SH-SY5Y (cell line): ENCODE measurements around the gene ACP4.

Experiments
- GATA2 ChIP-seq: IDR thresholded peaks from 2 replicates; pipeline ENCODE4 v1.6.1; 2011; ENCODE audit warnings: mild to moderate bottlenecking, low read depth, low read length
- GATA3 ChIP-seq: IDR thresholded peaks from 2 replicates; pipeline ENCODE4 v1.6.1; 2011; ENCODE audit warnings: low read depth, mild to moderate bottlenecking, low read length, moderate library complexity

The ACP4 gene

GRCh38 chr19:50794876-50795663 is 4.9 kb downstream of the ACP4 start:
- TF ChIP-seq GATA2, result no peak

- TF ChIP-seq GATA2 (no peak), GATA3 (no peak)
These were observed 5.5 kb downstream of the ACP4 start for GRCh38 chr19:50795664-50796073.

GRCh38 chr19:50796128-50796633 is 6.0 kb downstream of the ACP4 start:
- TF ChIP-seq GATA2 (no peak), GATA3 (no peak)

GRCh38 chr19:50796634-50797428 is 6.6 kb downstream of the ACP4 start:
- no peak for TF ChIP-seq GATA2

- no peak for TF ChIP-seq GATA3
These were observed 7.2 kb downstream of the ACP4 start for GRCh38 chr19:50797429-50797780.

GRCh38 chr19:50797781-50798658 is 7.8 kb downstream of the ACP4 start:
- no peak for TF ChIP-seq GATA3
- TF ChIP-seq GATA2, result no peak

GRCh38 chr19:50798659-50799546 is 8.7 kb downstream of the ACP4 start:
- TF ChIP-seq GATA3 (no peak), GATA2 (no peak)

- no peak for TF ChIP-seq GATA2
- TF ChIP-seq GATA3, result no peak
These were observed 9.3 kb downstream of the ACP4 start for GRCh38 chr19:50799547-50799851.

- no peak for TF ChIP-seq GATA3
- TF ChIP-seq GATA2, result no peak
These were observed 10.9 kb downstream of the ACP4 start for GRCh38 chr19:50801107-50801506.

- TF ChIP-seq GATA3, result no peak
- TF ChIP-seq GATA2, result no peak
These were observed 13.6 kb downstream of the ACP4 start for GRCh38 chr19:50803633-50804419.

GRCh38 chr19:50804420-50805272 is 14.4 kb downstream of the ACP4 start:
- TF ChIP-seq GATA2 (no peak), GATA3 (no peak)

GRCh38 chr19:50808856-50809255 is 18.6 kb downstream of the ACP4 start:
- no peak for TF ChIP-seq GATA2
- no peak for TF ChIP-seq GATA3

- TF ChIP-seq GATA2 (no peak), GATA3 (no peak)
These were observed 22.3 kb downstream of the ACP4 start for GRCh38 chr19:50812474-50812873.
